SW480 (cell line): ENCODE measurements around the gene TTC9.

ENCODE experiments used
- DNase-seq: peaks from one replicate; pipeline ENCODE4 v3.0.0-alpha.2; 2016; ENCODE audit warnings: low spot score

TTC9 gene

GRCh38 chr14:70641548-70642302 lies at the start of gene TTC9:
Gene TTC9 (plus strand): TSS chr14:70641916. CDS start chr14:70642130, 214 bp downstream.
- peak; percentile 19 for DNase-seq

DNA sequence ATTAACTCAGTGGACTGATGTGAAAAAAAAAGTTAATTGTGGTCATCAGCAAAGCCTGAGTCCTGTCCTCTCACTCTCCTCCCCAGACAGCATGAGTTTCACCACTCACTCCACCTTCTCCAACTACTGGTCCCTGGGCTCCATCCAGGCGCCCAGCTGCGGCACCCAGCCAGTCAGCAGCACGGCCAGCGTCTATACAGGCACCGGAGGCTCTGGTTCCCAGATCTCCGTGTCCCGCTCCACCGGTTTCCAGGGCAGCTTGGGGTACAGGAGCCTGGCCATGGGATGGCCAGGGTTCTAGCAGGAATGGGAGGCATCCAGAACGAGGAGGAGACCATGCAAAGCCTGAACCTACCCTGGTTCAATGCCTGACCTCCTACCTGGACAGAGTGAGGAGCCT lies 47.3 kb upstream of the TTC9 start:
- no peak for DNase-seq

DNA sequence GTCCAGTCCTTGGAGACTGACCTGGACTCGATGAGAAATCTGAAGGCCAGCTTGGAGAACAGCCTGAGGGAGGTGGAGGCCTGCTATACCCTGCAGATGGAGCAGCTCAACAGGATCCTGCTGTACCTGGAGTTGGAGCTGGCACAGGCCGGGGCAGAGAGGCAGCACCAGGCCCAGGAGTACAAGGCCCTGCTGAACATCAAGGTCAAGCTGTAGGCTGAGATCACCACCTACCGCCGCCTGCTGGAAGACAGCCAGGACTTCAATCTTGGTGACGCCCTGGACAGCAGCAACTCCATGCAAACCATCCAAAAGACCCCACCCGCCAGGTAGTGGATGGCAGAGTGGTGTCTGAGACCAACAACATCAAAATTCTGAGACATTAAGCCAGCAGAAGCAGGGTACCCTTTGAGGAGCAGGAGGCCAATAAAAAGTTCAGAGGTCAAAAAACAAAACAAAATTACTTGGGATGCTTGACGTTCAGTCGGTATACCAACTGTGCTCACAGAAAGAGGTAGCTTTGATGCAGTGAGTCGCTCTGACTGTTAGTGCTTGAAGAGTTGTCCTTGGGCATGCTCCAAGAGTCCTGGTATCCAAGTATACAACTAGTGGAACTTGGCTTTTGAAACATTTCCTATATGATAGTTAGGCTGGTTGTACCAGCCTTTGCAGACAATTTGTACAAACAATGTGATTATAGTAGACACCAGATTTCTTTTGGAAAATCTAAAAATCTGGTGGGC lies 46.1 kb upstream of the TTC9 start:
- no peak for DNase-seq

- no peak for DNase-seq
These were observed 44.0 kb upstream of the TTC9 start for GRCh38 chr14:70597731-70598130.

DNA sequence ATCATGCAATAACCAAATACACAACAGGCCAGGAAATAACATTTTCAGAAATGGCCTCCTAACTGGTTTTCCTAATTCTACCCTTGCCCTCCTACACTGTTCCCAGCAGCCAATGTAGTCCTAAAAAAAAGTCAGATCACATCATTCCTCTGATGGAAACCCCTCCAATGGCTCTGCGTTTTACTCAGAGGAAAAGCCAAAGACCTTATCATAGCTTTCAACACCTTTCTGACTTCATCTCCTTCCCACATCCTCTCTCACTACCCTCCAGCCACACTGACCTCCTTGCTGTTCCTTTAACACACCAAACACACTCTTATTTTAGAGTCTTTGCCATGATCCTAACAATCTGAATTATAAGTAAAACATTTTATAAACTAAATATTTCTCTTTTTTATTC lies 42.4 kb upstream of the TTC9 start:
- DNase-seq: no peak

DNA sequence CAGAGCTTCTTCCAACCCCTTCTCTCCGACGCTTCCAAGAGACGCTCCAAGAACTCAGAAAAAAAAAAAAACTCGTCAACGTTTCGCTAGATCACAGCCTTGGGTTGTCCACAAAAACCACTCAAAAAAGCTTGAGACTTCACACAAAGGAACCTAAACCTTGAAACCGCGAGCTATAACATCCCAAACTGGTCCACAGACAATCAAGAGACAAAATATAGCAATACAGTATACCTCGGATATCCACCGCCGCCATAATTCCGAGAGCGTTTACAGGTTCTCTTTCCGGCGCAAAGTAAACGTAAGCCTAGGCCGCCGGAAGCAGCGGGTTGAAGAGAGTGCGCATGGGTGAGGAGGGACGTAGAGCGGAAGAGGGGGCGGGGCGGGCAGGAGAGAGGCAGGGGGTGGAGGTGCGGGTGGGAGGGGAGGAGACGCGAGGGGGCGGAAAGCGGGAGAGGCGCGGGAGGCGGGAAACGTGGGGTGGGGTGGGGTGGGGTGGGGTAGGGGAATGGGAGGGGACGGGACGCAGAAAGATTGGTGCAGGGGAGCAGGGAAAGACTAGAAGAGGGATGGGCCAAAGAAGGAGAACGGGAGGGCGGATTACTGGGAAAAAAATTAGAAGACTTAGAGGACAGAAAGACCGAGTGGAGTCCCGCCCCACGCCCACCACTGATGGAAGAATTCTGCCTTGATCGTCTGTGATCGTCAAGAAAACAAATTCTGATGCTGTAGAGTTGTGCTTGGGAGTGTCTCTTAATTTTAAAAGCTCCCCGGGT lies 41.1 kb upstream of the TTC9 start, which contains the start of gene MED6:
Gene MED6 (minus strand): TSS at position 274 of the 776 bp plus-strand sequence. CDS start 18 bp downstream, at position 256.
- DNase-seq: peak; percentile 96

GRCh38 chr14:70601162-70601561 lies 40.6 kb upstream of the TTC9 start:
- DNase-seq: no peak

DNA sequence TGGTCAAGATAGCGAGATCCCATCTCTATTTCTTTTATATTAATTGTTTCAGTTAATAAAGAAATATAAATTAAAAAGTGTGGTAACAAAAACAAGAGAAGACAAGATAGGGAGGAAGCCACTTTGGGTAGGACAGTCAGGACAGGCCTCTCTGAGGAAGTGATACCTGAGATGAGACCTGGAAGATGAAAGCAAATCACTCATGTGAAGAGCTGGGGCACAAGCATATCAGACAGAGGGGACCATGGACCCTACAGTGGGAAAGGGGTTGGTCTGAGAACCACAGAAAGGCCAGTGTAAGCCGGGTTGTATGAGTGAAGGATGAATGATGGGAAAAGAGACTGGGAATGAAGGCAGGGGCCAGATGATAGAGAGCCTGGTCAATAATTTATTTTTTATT lies 39.5 kb upstream of the TTC9 start:
- no peak for DNase-seq

GRCh38 chr14:70611216-70611615 lies 30.5 kb upstream of the TTC9 start:
- no peak for DNase-seq

GRCh38 chr14:70616646-70617045 lies 25.1 kb upstream of the TTC9 start:
- no peak for DNase-seq

- no peak for DNase-seq
These were observed 23.4 kb upstream of the TTC9 start for GRCh38 chr14:70618314-70618713.

- no peak for DNase-seq
These were observed 22.0 kb upstream of the TTC9 start for GRCh38 chr14:70619708-70620107.

DNA sequence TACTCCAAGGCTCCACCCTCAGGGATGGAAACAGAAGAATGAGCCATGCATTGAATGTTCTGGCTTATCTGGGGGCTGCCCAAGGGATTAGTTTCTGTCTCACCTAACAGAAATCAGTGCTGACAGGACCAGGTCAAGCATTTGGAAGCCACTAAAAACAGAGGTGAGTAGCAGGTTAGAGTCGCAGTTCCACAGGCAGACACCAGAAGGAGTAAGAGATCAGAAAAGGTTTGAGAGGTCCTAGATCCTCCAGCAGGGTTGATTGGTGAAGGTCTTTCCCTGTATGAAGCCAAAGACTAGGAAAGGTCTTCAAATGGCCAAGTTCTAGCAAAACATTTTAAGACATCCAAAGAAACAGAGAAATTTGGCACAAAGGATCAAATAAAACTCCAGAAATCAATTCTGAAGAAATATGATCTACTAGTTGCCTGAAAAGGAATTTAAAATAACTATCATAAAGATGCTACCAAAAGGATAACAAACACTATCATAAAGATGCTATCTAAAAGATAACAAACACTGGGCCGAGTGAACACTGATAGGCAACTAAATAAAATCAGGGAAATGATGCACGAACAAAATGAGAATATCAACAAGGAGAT lies 19.5 kb upstream of the TTC9 start:
- peak; percentile 74 for DNase-seq

DNA sequence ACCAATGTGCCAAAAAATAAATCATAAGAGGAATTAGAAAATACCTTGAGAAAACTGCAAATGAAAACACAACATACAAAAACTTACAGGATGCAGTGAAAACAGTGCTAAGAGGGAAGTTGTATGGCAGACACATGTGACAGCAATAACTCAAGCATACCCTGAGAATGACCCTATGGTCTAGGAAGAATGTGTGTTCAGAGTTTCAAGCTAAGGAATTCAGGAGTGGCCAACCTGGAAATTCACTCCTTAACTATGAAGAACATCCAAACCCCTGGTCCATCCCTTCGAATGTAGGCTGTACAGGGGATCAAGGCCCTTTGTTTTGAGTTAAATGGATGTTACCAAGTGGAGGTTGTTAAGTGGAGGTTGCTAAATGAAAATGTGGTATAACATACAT lies 16.7 kb upstream of the TTC9 start:
- no peak for DNase-seq

DNA sequence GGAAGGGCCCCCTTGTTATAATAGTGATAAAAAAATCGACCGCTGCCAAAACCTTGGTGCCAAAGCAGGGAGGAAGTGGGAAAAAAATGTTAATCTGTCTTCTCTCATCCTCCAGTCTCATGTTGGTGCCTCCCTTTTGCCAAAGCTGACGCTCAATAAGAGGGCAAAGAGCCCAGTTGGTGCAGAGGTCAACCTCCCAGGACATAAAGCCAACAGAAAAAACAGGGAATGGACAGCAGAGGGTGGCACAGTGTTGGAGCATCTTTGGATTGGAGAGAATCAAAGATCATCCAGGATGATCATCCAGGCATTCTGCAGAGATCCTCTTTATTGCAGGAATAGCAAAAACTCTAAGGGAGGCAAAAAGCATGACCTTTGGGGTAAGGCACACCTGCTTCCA lies 9.8 kb upstream of the TTC9 start:
- DNase-seq: no peak

GRCh38 chr14:70635971-70636595 lies 5.6 kb upstream of the TTC9 start:
- DNase-seq: peak; percentile 31

GRCh38 chr14:70638416-70638815 lies 3.3 kb upstream of the TTC9 start:
- no peak for DNase-seq

- peak; percentile 83 for DNase-seq
These were observed 673 bp upstream of the TTC9 start for GRCh38 chr14:70640938-70641547.

GRCh38 chr14:70642303-70643235 lies 853 bp downstream of the TTC9 start:
- DNase-seq: peak; percentile 31

DNA sequence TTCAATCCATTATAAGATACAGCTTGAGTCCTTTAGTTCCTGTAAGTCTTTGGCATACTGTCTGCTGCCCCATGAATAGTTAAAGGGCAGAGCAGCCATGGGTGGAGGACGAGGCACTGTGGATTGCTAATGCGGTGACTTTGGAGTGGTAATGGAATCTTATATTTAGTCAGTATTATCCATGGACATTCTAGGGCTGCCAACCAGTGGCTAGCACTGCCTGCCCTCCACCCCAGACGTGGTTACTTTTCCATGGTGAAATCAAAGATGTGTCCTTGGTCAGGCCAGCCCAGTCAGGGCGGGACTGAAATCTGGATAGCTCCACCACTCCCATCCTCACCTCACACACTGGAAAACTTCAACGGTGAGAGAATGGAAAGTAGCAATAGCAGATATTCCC lies 2.3 kb downstream of the TTC9 start:
- no peak for DNase-seq
